NCI-H128 (cell line): ENCODE data around the gene NMNAT3.
"Not testable (repeated sequence)": the region's sequence is repeated elsewhere in the genome, so short reads cannot be mapped to it uniquely, and the experiment has no call there.

Source experiments
- DNase-seq: peaks from one replicate; lab custom pipeline; 2025; ENCODE audit not compliant: unreplicated experiment; lab: John Stamatoyannopoulos, UW

Gene NMNAT3

GRCh38 chr3:139586420-139587017, 91.3 kb downstream of the NMNAT3 start:
- no peak for DNase-seq

GRCh38 chr3:139585820-139586219, 92.0 kb downstream of the NMNAT3 start:
- no peak for DNase-seq

GRCh38 chr3:139583651-139584050, 94.1 kb downstream of the NMNAT3 start:
- not testable (repeated sequence) for DNase-seq

GRCh38 chr3:139578783-139579182, 99.0 kb downstream of the NMNAT3 start:
- no peak for DNase-seq

- DNase-seq, result no peak
These were observed 99.9 kb downstream of the NMNAT3 start for GRCh38 chr3:139577909-139578308.

GRCh38 chr3:139577346-139577745, 100.4 kb downstream of the NMNAT3 start:
- no peak for DNase-seq

- no peak for DNase-seq
These were observed 103.5 kb downstream of the NMNAT3 start for GRCh38 chr3:139574026-139574947.

GRCh38 chr3:139572847-139573672, 104.7 kb downstream of the NMNAT3 start:
- no peak for DNase-seq

- DNase-seq, result no peak
These were observed 106.1 kb downstream of the NMNAT3 start for GRCh38 chr3:139571711-139572110.

- no peak for DNase-seq
These were observed 113.4 kb downstream of the NMNAT3 start for GRCh38 chr3:139564294-139564861.

- no peak for DNase-seq
These were observed 115.7 kb downstream of the NMNAT3 start for GRCh38 chr3:139561959-139562676.

- DNase-seq, result no peak
These were observed 116.4 kb downstream of the NMNAT3 start for GRCh38 chr3:139561255-139561817.

- no peak for DNase-seq
These were observed 117.4 kb downstream of the NMNAT3 start for GRCh38 chr3:139560411-139560810.

- no peak for DNase-seq
These were observed 118.2 kb downstream of the NMNAT3 start for GRCh38 chr3:139559541-139559940.

- DNase-seq, result no peak
These were observed 119.2 kb downstream of the NMNAT3 start for GRCh38 chr3:139558351-139559266.

GRCh38 chr3:139557041-139557440, 120.7 kb downstream of the NMNAT3 start:
- no peak for DNase-seq

GRCh38 chr3:139555249-139555648, 122.5 kb downstream of the NMNAT3 start:
- no peak for DNase-seq

- no peak for DNase-seq
These were observed 123.1 kb downstream of the NMNAT3 start for GRCh38 chr3:139554628-139555027.
